Dermis blood vessel endothelial cell (primary cell): ENCODE measurements around the gene CBS. TPM values are rescaled to one million over a fixed set of nuclear protein-coding genes. Genes with fewer than 3 reads are reported as not detected.
"Not testable (repeated sequence)": the region's sequence is repeated elsewhere in the genome, so short reads cannot be mapped to it uniquely, and the experiment has no call there.

Source experiments
- DNase-seq: peaks from one replicate; pipeline ENCODE4 v3.0.0; 2010
- total RNA-seq: library from RNA; depleted of rRNA; stranded (reverse); fragments of >200 nt; gene quantifications from 2 replicates; pipeline ENCODE4 v1.2.3, GENCODE V29; 2014

CBS gene
- total RNA-seq, 1 donor from 2014 or later = 0.85 TPM

DNA sequence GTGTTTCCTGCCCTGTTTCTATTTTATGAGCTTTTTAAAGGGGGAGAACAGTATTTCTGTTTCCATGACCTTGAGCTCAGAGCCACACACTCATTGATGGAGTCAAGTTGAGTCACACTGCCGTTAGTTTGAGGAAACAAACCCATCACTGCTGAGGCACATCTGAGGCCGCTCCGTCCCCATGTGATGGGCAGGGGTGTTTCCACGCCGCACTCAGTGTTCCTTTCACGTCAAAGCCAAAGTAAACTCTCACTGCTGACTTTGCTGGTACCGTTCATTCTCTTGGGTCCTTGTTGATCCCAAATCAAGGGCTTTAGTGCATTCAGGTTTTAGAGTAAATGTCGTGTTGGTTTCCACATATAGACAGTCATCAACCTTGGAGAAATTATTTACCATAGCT lies 52.5 kb downstream of the CBS start:
- DNase-seq = no peak

DNA sequence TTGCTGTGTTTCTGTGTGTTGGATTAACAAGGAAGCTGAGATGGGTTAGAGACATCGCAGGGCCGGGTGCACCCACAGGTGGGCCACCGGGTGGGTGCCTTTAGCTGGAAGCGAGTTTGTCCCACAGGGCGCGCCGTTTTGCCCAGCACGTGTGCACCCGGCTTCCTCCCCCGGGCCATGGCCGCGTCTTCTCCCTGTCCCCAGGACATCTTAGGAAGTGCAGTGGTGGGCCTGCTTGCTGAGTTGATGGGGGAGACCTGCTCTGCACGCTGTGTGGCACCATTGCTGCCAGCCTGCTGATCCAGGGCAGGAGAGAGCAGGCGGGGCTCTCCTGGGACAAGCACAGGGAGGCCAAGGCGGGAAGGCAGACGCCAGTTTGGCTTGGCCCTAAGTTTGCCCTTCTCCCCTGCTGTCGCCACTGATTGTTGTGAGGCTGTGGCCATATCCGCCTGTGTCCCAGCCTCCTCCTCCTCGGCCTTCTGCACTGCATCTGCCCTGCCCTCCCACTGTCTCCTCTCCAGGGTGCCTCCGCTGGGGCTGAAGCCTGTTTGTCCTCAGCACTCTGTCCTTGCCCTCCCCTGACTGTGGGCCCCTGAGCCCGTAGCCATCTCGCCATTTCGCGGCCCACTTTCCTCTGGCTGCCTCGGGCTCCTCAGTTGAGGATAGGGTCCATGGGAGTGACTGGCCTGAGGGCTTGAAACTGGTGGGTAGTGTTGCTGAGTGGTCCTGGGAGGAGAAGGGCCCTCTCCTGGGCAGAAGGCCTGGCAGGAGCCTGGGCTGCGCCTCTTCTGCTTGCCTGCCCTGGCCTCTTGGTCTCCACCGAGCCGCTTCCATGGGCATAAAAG lies 53.7 kb downstream of the CBS start:
- DNase-seq = no peak

DNA sequence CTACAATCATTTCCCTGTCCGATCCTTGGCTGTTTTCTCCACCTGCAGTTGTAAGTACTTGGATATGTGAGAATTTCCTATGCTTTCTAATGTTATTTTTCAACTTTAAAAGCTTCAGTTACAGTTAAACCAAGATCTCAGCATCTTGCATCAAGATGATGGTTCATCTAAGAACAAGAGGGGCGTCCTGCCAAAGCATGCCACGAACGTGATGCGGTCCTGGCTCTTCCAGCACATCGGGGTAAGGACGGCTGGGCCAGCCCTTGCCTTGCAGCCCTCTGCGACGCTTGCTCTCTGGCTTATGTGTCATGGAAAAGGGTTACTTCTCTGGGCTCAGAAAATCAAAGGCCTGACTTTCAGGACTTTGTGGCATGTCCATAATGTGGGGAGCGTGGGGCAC lies 54.4 kb downstream of the CBS start:
- DNase-seq = no peak

DNA sequence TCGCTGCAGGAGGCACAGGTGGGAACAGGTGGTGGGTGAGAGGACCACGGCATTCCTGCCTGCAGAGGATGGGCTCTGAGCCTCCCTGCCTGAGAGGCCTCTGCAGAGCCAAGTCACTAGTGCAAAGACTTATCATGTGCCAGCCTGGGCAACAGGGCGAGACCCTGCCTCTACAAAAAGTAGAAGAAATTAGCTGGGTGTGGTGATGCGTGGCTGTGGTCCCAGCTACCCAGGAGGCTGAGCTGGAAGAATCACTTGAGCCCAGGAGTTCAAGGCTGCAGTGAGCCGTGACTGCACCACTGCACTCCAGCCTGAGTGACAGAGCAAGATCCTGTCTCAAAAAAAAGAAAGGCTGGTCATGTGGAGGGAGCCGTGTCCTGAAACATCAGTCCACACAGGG lies 54.9 kb downstream of the CBS start:
- DNase-seq = no peak

DNA sequence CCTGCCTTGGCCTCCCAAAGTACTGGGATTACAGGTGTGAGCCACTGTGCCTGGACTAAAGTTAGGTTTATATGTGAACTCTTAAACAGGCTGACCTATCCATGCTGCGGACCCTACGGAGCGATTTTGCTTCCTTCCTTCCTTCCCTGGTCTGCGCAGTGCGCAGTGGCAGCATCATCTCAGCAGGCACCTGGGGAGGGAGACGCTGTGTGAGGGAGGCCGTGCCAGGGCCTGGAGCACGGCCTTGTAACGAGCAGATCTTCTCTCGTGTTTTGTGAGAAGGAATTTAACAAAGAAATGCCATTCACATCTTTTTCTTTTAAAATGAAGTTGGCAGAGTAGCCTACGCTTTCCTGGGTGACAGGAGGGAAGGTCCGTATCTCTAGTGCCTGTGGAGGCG lies 55.5 kb downstream of the CBS start:
- DNase-seq = no peak

DNA sequence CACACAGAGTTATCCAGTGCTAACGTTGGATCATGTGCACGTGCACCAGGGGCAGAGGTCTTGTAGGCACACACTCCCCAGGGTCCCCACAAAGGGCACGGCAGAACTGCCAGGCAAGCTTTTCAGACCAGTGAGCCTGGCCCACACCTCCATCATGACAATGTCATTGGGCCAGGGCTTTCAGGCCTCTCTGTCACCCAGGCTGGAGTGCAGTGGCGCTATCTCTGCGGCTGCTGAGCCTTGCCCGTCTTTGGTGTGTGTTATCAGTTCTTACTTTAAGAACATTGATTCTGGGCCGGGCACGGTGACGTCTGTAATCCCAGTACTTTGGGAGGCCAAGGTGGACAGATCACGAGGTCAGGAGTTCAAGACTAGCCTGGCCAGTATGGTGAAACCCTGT lies 57.1 kb downstream of the CBS start:
- DNase-seq = no peak

DNA sequence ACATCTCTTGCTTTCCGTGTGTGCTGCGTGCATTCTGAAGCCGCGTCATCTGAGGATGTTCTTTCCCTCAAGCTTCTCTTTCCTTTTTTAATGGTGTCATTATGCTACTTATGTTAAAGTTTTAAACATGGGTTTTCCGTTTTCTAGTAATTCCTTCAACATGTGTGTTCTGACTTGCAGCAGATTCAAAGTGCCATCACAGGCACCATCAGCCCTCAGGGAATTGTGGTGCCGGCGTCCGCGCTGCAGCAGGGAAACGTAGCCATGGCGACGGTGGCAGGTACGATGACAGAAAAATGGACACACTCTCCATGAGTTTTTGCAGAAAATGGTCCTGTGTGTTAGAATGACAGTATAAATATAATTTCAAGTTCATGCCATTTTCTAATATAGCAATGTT lies 58.9 kb downstream of the CBS start:
- DNase-seq = no peak

DNA sequence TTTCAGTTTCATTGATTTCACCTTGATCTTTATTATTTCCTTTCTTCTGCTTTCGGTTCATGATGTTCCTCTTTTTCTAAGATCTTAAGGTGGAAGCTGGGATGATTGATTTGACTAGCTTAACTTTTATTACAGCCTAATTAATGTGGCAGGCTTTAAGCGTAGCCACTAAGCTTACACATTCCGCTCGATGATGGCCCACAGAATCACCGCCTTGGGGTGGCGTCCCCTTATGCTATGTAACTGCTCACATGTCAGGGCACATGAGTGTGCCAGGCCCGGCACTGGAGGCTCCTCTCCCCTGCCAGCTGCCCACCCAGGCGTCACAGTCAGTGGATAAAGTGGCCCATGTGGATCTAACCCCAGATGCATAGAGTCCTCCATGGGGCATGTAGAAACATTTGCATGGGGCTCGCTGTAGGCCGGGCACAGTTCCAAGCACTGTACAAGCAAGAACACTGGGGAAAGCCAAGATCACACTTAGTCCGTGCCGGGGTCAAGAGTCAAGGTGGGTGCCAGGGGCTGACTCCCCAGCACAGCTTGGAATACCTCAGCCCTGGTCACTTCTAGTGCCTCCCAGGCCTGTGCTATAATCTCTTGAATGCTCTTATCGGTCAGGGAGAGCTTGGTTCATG lies 59.6 kb downstream of the CBS start:
- no peak for DNase-seq

DNA sequence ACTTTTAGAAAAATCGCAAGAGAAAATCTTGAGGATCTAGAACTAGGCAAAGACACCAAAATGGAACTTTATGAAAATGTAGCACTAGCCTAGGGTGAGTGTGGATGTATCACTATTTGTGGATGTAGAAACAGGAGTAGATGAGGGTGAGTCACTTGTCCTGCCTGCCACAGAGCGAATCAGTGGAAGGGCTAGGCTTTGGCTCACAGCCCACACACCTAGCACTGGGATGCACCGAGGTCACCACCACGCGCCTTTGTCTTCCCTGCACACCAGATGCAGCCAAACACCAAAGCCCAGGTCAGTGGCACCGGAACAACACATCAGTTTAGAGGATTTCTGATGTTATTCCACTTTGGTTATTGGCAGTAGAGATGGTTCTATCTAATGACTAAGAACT lies 63.0 kb downstream of the CBS start:
- no peak for DNase-seq

DNA sequence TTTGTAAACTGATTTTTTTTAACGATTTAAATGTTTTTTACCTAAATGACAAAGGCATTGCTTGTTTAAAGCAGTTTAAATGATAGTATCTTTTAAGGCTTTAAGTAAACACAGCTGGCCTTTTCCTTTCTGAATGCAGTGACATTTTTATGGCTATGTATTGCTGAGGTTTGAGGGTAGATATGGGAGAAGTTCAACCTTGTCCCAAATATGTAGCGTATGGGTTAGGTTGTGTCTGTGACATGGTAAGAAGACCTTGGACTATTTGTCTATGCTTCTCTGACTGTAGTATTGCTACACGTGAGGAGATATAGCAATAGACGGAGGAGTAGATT lies 68.8 kb downstream of the CBS start:
- no peak for DNase-seq

DNA sequence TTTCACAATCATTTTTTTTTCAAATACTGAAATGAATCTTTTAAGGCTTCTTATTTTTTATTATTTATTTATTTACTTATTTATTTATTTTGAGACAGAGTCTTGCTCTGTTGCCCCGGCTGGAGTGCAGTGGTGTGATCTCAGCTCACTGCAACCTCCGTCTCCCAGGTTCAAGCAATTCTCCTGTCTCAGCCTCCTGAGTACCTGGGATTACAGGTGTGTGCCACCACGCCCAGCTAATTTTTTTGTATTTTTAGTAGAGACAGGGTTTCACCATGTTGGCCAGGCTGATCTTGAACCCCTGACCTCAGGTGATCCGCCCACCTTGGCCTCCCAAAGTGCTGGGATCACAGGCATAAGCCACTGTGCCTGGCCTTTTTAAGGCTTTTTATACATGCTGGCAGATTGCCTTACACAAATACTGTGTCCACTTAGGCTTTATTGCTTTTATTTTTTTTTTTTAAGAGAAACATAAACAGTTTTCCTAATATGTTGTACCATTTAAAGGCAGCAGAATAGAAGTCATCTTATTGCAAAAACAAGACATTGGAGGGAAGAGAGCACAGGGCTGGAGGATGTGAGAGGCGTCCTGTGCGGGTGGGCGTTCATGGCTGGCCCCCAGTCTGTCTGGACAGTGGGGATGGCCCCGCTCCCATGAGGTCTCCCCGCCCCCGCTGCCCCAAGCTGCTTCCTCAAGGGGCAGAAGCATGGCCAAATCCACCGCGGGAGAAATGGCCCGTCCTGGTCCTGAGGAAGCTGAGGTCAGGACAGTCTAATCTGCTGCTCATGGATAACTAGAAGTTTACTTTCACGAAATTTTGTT lies 69.4 kb downstream of the CBS start:
- not testable (repeated sequence) for DNase-seq

DNA sequence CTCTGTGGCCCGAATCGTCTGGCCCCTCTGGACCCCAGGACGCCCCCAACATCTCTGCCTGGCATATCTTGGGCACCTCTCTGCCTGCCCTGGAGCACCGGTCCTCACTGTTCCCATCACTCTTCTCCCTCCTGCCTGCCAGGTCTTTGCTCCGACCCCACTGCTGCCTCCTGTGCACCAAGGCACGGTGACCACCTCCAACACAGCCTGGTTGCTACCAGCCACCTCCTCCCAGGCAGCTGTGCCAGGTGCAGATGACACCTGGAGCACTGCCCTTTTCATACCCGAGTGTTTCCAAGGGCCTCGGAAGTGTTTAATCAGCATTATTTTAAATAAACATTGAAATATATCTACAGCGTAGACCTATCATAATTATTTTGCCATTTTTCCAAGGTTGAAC lies 70.0 kb downstream of the CBS start:
- no peak for DNase-seq

DNA sequence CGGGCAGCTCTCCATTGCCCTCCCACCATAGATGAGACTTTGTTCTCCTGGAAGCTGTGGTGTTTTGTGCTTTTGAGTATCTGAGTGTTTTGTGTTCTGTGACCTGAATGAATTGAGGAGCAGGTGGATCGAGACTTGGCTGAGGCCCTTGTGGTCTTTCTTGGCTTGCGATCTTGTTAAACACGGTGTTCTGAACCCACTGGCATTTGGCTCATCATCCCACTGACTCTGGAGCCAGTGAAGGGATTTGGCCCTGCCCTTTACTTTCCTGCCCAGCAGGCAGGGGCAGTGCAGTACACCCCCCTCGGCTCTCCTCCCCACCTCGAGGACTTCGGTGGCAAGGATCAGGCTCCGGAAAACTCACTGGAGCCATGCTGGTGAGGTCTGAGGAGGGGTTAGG lies 70.7 kb downstream of the CBS start:
- no peak for DNase-seq

Other genes starting within 250 kb of the CBS start
- 16.3 and 21.7 TPM in 2 replicates for gene WDR4, start 196.3 kb downstream of the CBS start, total RNA-seq
- 46.9 and 57.0 TPM in 2 replicates for gene NDUFV3, start 182.5 kb downstream of the CBS start, total RNA-seq
- gene ERVH48-1, start 150.2 kb downstream of the CBS start, total RNA-seq = 0.05 TPM in 1 of 2 replicates, not detected in the other
- gene PKNOX1, start 101.3 kb downstream of the CBS start, total RNA-seq = 7.8 and 17.9 TPM in 2 replicates
- 23.0 and 48.2 TPM in 2 replicates for gene U2AF1, start 31.7 kb upstream of the CBS start, total RNA-seq
- not detected in 2 replicates for gene CRYAA, start 93.2 kb upstream of the CBS start, total RNA-seq